A673 (cell line): ENCODE measurements around the gene MPZL2. TPM values are rescaled to one million over a fixed set of nuclear protein-coding genes. Genes with fewer than 3 reads are reported as not detected.

Experiments
- BruUV-seq: library from RNA; stranded (reverse); fragments of 400-500 nt; replicated peaks from 2 replicates; lab custom pipeline; 2021; lab: Mats Ljungman, UMichigan
- CTCF ChIA-PET: fragments of 300-600 bp; sonication (Branson Sonifier 250); formaldehyde crosslinking; loops from one replicate; lab custom pipeline; 2022; ENCODE audit warnings: antibody characterized with exemption; lab: Charles Lee
- POLR2A ChIA-PET: fragments of 300-600 bp; sonication (Branson Sonifier 250); formaldehyde crosslinking; loops from one replicate; lab custom pipeline; 2022; ENCODE audit warnings: antibody characterized with exemption; ENCODE audit not compliant: low non-redundant PET; lab: Charles Lee
- DNase-seq: peaks from one replicate; pipeline ENCODE4 v3.0.0-alpha.2; 2015; ENCODE audit warnings: low spot score
- H3K27ac ChIP-seq: fragments of 200-600 bp; sonication (generic); 2 replicates; pipeline ENCODE4 v1.5.1; 2016; ENCODE audit warnings: mixed run types, low read depth, mild to moderate bottlenecking, mixed read lengths, antibody characterized with exemption, low read length; ENCODE audit not compliant: poor library complexity, severe bottlenecking
- H3K27me3 ChIP-seq: fragments of 200-600 bp; sonication (generic); replicated peaks from 2 replicates; pipeline ENCODE4 v1.6.1; 2017; ENCODE audit warnings: mixed run types, low read depth, mild to moderate bottlenecking, mixed read lengths, antibody characterized with exemption, low read length; ENCODE audit not compliant: insufficient read depth, poor library complexity
- H3K36me3 ChIP-seq: fragments of 200-600 bp; sonication (generic); 2 replicates; pipeline ENCODE4 v1.6.1; 2016; ENCODE audit warnings: mixed run types, mild to moderate bottlenecking, mixed read lengths, antibody characterized with exemption, low read length; ENCODE audit not compliant: insufficient read depth, poor library complexity, severe bottlenecking
- H3K4me1 ChIP-seq: fragments of 200-600 bp; sonication (generic); 2 replicates; pipeline ENCODE4 v1.6.1; 2017; ENCODE audit warnings: mixed run types, mild to moderate bottlenecking, mixed read lengths, antibody characterized with exemption, low read length; ENCODE audit not compliant: insufficient read depth, poor library complexity, severe bottlenecking
- H3K4me3 ChIP-seq: fragments of 200-600 bp; sonication (generic); 2 replicates; pipeline ENCODE4 v1.5.1; 2016; ENCODE audit warnings: low read depth, mixed run types, mild to moderate bottlenecking, mixed read lengths, low read length; ENCODE audit not compliant: poor library complexity, severe bottlenecking
- H3K9me3 ChIP-seq: fragments of 200-600 bp; sonication (generic); 2 replicates; pipeline ENCODE4 v1.6.1; 2016; ENCODE audit warnings: mixed run types, low read depth, mild to moderate bottlenecking, mixed read lengths, antibody characterized with exemption, low read length; ENCODE audit not compliant: poor library complexity, severe bottlenecking
- CTCF ChIP-seq: fragments of 300-800, 200-600 bp; sonication (generic); conservative IDR thresholded peaks from 2 replicates; pipeline ENCODE4 v1.5.1; 2017; ENCODE audit warnings: low read depth, mild to moderate bottlenecking, antibody characterized with exemption, low read length, moderate library complexity, mixed read lengths
- EZH2 ChIP-seq: fragments of 200-600 bp; sonication (generic); IDR thresholded peaks from 2 replicates; pipeline ENCODE4 v1.6.1; 2017; ENCODE audit warnings: borderline replicate concordance, low read depth, mild to moderate bottlenecking, mixed read lengths, antibody characterized with exemption, low read length; ENCODE audit not compliant: poor library complexity, severe bottlenecking
- intact Hi-C: fragments of 100-400 bp; cut with micrococcal nuclease; formaldehyde crosslinking; loops from one replicate; pipeline ENCODE4 v1.10.0; 2022; ENCODE audit not compliant: unreplicated experiment
- total RNA-seq: library from RNA; stranded (reverse); gene quantifications from 2 replicates; pipeline ENCODE4 v1.2.3, GENCODE V29; 2021

The MPZL2 gene
- total RNA-seq, 1 experiment from 2014 or later: not detected

DNA sequence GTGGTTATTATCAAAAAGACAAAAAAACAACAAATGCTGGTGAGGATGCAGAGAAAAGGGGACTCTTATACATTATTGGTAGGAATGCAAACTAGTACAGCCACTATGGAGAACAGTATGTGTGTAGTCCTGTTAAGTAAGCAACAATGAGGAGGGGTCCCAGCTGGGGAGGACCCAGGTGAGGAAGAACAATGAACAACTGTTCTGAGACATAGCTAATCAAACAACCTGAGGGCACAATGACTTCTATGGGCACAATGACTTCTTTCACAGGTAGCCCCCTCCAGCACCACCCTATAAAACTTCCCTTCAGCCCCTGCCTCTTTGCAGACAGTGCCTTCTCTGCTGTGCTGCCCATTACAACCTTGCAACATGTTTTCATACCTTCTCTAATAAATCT lies 44.9 kb downstream of the MPZL2 start:
- Histone ChIP-seq H3K9me3 (no peaks in the 10 kb centered on the region), H3K4me3 (no peak overlapping the region), H3K27ac (no peak overlapping the region), H3K4me1 (no peaks in the 10 kb centered on the region), H3K36me3 (no peaks in the 10 kb centered on the region), H3K27me3 (peaks cover 70% of the 10 kb centered on the region)
- TF ChIP-seq CTCF (no peak), EZH2 (no peak)
- ChIA-PET CTCF (no interaction called here), POLR2A (no interaction called here)
- no peak for DNase-seq
- intact Hi-C loops: no loop called here
- no TSS peak for BruUV-seq

GRCh38 chr11:118217575-118217974 lies 46.5 kb downstream of the MPZL2 start:
- no peak for DNase-seq
- Histone ChIP-seq H3K27me3 (peaks cover 70% of the 10 kb centered on the region), H3K4me3 (no peak overlapping the region), H3K36me3 (no peaks in the 10 kb centered on the region), H3K9me3 (no peaks in the 10 kb centered on the region), H3K27ac (no peak overlapping the region), H3K4me1 (no peaks in the 10 kb centered on the region)
- CTCF ChIA-PET: no interaction called here
- POLR2A ChIA-PET: no interaction called here
- TF ChIP-seq EZH2 (no peak), CTCF (no peak)
- intact Hi-C loops: no loop called here
- BruUV-seq: no TSS peak

- H3K4me3 ChIP-seq: no peak overlapping the region
- H3K27ac ChIP-seq: no peak overlapping the region
- H3K9me3 ChIP-seq: no peaks in the 10 kb centered on the region
- H3K36me3 ChIP-seq: no peaks in the 10 kb centered on the region
- TF ChIP-seq CTCF (no peak), EZH2 (no peak)
- H3K4me1 ChIP-seq: no peaks in the 10 kb centered on the region
- intact Hi-C loops: no loop called here
- POLR2A ChIA-PET: no interaction called here
- peaks cover 68% of the 10 kb centered on the region for H3K27me3 ChIP-seq
- no peak for DNase-seq
- CTCF ChIA-PET: interaction anchor here (0.7 kb wide), 1 partner anchor 982 kb away, joined by 3 read pairs; no protein-coding TSS in a partner anchor
- BruUV-seq: no TSS peak
Measured at GRCh38 chr11:118216621-118217481, 47.2 kb downstream of the MPZL2 start.
